ENCODE data around the gene GRK2.
"Not testable (repeated sequence)": the region's sequence is repeated elsewhere in the genome, so short reads cannot be mapped to it uniquely, and the experiment has no call there.

Gene GRK2

DNA sequence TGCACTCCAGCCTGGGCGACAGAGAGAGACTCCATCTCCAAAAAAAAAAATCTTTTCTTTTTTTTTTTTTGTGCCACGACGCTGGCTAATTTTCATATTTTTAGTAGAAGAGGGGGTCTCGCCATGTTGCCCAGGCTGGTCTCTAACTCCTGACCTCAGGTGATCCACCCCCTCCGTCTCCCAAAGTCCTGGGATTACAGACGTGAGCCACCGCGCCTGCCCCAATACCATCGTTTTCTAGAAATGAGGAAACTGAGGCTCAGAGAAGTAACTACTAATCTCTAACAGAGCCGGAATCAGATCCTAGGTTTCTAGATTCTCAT lies 50.6 kb downstream of the GRK2 start:
- no peak for DNase-seq

- DNase-seq = peak; percentile 94
Observed at GRCh38 chr11:67317205-67317887, 51.1 kb downstream of the GRK2 start.

- no peak for DNase-seq
Observed at GRCh38 chr11:67317888-67318555, 51.7 kb downstream of the GRK2 start.

GRCh38 chr11:67318876-67319275 lies 52.6 kb downstream of the GRK2 start:
- not testable (repeated sequence) for DNase-seq

DNA sequence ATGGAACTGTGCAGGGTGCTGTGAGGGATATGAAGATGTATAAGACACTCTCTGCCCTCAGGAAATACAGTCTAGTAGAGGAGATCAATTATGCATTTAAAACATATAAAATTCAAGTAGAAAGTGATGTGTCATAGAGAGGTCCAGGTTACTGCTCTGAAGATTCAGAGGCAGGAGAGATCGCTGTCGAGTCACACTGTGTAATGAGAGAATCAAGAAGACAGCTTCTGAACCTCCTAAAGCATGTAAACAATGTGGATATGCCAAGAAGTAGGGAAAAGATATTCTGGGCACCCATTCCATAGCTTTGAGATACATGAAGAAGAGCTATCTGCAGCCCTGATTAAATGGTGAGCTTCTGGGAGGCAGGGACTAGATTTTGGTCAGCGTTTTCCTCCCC lies 53.7 kb downstream of the GRK2 start:
- DNase-seq = no peak

DNA sequence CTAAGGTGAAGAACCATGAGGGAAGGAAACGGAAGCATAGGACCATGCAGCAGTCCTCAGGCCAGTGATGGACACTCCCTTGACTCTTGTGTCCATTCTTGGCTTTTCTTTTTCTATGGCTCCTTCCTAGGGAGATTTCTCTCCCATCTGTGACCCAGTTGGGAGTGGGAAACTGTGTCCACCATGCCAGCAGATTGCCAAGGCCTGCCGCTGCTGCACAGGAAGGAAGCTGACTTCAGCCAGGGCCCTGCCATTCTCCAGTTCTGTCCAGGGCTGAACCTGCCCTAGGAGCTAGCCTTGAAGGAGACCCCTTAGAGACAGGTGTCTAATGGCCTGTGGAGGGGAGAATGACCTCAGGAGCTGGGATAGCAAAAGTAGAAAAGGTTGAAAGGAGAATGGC lies 54.4 kb downstream of the GRK2 start:
- no peak for DNase-seq

DNA sequence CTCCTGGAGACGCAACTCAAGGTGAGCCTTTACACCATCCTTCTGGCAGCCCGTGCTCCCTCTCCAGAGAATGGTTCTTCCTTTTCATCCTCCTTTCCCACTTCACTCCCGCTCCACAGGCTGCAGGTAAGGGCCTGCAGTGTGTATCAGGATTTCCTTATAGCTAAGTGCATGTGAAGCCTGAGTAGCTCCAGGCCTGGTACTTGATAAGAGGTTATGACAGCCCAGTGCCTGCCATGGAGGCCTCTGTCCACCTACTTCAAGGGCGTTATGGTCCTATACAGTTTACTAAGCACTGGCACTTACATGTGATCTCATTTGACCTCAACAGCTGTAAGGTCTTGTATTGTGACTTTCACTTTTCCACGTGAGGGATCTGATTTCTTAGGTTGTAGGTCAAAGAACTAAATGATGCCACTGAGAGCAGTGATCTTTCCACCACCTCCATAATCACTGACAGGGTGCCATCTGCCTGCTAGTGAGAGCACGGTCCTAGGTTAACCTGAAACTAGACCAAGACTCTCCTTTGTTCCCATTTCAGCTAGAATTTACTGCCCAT lies 55.1 kb downstream of the GRK2 start:
- DNase-seq = no peak

- DNase-seq = no peak
Observed at GRCh38 chr11:67322049-67322448, 55.8 kb downstream of the GRK2 start.

- no peak for DNase-seq
Observed at GRCh38 chr11:67323526-67323925, 57.3 kb downstream of the GRK2 start.

DNA sequence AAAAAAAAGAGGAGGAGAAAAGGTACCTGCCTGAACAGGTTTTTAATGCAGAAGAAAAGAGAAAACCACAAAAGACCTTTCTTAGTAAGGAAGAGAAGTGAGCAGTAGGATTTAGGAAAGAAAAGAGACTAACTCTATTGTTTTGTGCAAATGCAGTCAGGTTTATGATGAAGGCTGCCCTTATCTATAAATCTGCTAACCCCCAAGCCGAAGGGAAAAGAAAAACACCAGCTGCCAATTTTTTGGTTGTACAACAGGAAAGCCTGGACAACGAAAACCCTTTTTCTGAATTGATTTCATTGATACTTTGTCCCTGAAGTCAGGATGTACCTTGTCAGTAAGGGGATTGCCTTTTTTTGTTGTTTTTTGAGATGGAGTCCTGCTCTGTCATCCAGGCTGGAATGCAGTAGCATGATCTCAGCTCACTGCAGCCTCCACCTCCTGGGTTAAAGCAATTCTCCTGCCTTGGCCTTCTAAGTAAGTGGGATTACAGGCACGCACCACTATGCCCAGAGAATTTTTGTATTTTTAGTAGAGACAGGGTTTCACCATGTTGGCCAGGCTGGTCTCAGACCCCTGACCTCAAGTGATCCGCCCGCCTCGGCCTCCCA lies 65.9 kb downstream of the GRK2 start:
- DNase-seq = no peak

Data from activated gamma-delta T cell (primary cell).